Measurements from ENCODE around the gene ZNF396.

ZNF396 gene

DNA sequence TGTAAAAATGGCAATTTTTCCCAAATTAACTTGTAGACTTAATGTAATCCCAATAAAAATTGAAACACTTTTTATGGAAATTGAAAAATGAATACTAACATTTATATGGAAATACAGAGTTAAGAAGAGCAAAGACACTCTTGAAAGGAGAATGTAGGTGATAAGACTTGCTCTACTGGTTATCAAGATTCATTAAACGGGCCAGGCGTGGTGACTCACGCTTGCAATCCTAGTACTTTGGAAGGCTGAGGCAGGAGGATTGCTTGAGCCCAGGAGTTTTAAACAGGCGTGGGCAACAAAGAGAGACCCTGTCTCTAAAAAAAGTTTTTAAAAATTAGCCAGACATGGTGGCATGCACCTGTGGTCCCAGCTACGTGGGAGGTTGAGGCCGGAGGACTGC is 29.5 kb upstream of the ZNF396 start:
- no peak for ATAC-seq
- TF ChIP-seq BACH2 (CRISPR knock-in tag; IDR thresholded peaks at IDR 0.05; ENCODE audit: borderline replicate concordance): no peak
- no peak for TF ChIP-seq TOX (CRISPR knock-in tag; IDR thresholded peaks at IDR 0.05; ENCODE audit: borderline replicate concordance)
- TF ChIP-seq, protein P1, sequence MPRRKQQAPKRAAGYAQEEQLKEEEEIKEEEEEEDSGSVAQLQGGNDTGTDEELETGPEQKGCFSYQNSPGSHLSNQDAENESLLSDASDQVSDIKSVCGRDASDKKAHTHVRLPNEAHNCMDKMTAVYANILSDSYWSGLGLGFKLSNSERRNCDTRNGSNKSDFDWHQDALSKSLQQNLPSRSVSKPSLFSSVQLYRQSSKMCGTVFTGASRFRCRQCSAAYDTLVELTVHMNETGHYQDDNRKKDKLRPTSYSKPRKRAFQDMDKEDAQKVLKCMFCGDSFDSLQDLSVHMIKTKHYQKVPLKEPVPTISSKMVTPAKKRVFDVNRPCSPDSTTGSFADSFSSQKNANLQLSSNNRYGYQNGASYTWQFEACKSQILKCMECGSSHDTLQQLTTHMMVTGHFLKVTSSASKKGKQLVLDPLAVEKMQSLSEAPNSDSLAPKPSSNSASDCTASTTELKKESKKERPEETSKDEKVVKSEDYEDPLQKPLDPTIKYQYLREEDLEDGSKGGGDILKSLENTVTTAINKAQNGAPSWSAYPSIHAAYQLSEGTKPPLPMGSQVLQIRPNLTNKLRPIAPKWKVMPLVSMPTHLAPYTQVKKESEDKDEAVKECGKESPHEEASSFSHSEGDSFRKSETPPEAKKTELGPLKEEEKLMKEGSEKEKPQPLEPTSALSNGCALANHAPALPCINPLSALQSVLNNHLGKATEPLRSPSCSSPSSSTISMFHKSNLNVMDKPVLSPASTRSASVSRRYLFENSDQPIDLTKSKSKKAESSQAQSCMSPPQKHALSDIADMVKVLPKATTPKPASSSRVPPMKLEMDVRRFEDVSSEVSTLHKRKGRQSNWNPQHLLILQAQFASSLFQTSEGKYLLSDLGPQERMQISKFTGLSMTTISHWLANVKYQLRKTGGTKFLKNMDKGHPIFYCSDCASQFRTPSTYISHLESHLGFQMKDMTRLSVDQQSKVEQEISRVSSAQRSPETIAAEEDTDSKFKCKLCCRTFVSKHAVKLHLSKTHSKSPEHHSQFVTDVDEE (CRISPR knock-in tag; IDR thresholded peaks at IDR 0.05): no peak
- TF ChIP-seq ARNTL (CRISPR knock-in tag; IDR thresholded peaks at IDR 0.05; ENCODE audit: borderline replicate concordance, low read depth): no peak
- no peak for TF ChIP-seq GLIS3 (CRISPR knock-in tag; IDR thresholded peaks at IDR 0.05)

DNA sequence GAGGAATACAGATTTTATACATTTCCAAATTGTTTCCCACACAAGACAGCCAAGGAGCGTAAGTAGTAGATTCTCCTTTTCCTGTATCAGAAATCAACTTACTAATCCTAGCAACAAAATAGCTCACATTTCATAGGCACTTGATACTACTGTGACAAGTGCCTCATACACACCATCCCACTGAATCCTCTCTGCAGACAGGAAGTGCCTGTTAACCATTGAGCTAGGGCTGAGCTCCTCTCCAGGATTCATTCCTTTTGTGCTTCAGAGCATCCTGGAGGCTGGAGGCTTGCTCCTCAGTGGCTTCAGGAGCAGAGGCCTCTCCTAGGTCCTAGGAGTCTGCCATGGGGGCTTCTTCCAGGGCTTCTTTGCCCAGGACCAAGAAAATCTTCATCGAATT is 20.8 kb upstream of the ZNF396 start:
- no peak for TF ChIP-seq SNAI2 (CRISPR knock-in tag; IDR thresholded peaks at IDR 0.05)
- TF ChIP-seq ISL1 (CRISPR knock-in tag; IDR thresholded peaks at IDR 0.05): no peak
- TF ChIP-seq TOX (CRISPR knock-in tag; IDR thresholded peaks at IDR 0.05; ENCODE audit: borderline replicate concordance): no peak
- no peak for TF ChIP-seq RARB (CRISPR knock-in tag; IDR thresholded peaks at IDR 0.05)
- TF ChIP-seq, protein P2, sequence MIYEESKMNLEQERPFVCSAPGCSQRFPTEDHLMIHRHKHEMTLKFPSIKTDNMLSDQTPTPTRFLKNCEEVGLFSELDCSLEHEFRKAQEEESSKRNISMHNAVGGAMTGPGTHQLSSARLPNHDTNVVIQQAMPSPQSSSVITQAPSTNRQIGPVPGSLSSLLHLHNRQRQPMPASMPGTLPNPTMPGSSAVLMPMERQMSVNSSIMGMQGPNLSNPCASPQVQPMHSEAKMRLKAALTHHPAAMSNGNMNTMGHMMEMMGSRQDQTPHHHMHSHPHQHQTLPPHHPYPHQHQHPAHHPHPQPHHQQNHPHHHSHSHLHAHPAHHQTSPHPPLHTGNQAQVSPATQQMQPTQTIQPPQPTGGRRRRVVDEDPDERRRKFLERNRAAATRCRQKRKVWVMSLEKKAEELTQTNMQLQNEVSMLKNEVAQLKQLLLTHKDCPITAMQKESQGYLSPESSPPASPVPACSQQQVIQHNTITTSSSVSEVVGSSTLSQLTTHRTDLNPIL (CRISPR knock-in tag; IDR thresholded peaks at IDR 0.05; ENCODE audit: low read depth): no peak
- TF ChIP-seq PPARA (CRISPR knock-in tag; IDR thresholded peaks at IDR 0.05; ENCODE audit: borderline replicate concordance): no peak
- 0 out of 3 replicates have a peak, but pooled peaks have one; percentile 24 for ATAC-seq

DNA sequence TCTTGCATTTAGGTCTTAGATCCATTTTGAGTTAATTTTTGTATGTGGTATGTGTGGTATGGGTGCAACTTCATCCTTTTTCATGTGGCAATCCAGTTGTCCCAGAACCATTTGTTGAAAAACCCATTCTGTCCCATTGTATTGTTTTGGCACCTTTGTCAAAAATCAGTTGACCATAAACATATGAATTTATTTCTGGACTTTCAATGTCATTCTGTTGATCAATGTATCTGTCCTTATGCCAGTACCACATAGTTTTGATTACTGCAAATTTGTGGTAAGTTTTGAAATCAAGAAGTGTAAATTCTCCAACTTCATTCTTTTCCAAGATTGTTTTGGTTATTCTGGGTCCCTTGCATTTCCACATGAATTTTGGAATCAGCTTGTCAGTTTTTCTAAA is 16.6 kb upstream of the ZNF396 start:
- TF ChIP-seq, protein P3, sequence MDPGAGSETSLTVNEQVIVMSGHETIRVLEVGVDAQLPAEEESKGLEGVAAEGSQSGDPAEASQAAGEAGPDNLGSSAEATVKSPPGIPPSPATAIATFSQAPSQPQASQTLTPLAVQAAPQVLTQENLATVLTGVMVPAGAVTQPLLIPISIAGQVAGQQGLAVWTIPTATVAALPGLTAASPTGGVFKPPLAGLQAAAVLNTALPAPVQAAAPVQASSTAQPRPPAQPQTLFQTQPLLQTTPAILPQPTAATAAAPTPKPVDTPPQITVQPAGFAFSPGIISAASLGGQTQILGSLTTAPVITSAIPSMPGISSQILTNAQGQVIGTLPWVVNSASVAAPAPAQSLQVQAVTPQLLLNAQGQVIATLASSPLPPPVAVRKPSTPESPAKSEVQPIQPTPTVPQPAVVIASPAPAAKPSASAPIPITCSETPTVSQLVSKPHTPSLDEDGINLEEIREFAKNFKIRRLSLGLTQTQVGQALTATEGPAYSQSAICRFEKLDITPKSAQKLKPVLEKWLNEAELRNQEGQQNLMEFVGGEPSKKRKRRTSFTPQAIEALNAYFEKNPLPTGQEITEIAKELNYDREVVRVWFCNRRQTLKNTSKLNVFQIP (CRISPR knock-in tag; IDR thresholded peaks at IDR 0.05; ENCODE audit: borderline replicate concordance, low read depth): no peak
- TF ChIP-seq ESRRG (CRISPR knock-in tag; IDR thresholded peaks at IDR 0.05): no peak
- TF ChIP-seq TOX (CRISPR knock-in tag; IDR thresholded peaks at IDR 0.05; ENCODE audit: borderline replicate concordance): no peak
- no peak for TF ChIP-seq ZNF8 (CRISPR knock-in tag; IDR thresholded peaks at IDR 0.05)
- no peak for TF ChIP-seq PPARA (CRISPR knock-in tag; IDR thresholded peaks at IDR 0.05; ENCODE audit: borderline replicate concordance)
- TF ChIP-seq RARB (CRISPR knock-in tag; IDR thresholded peaks at IDR 0.05): no peak
- TF ChIP-seq ISL1 (CRISPR knock-in tag; IDR thresholded peaks at IDR 0.05): no peak
- TF ChIP-seq GLIS3 (CRISPR knock-in tag; IDR thresholded peaks at IDR 0.05): no peak
- TF ChIP-seq OSR1 (CRISPR knock-in tag; IDR thresholded peaks at IDR 0.05): no peak
- ATAC-seq: no peak

DNA sequence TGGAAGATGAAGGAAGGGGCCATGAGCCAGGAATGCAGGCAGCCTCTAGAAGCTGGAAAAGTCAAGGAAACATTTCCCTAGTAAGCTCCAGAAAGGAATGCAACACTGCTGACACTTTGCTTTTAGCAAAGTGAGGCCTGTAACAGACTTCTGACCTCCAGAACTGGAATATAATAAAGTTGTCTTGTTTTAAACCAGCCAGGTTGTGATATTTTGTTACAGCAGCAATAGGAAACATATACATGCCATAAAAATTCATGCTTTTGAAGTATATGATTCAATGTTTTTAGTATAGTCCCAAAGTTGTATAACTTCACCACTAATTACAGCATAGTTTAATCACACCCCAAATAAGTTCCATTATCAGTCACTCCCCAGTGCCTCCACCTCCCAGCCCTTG is 15.2 kb upstream of the ZNF396 start:
- ATAC-seq: no peak
- no peak for TF ChIP-seq RARB (CRISPR knock-in tag; IDR thresholded peaks at IDR 0.05)
- TF ChIP-seq, protein P1 (CRISPR knock-in tag; IDR thresholded peaks at IDR 0.05): no peak
- TF ChIP-seq, protein P3 (CRISPR knock-in tag; IDR thresholded peaks at IDR 0.05; ENCODE audit: borderline replicate concordance, low read depth): no peak
- TF ChIP-seq ZNF70 (CRISPR knock-in tag; IDR thresholded peaks at IDR 0.05): no peak
- no peak for TF ChIP-seq ZNF565 (CRISPR knock-in tag; conservative IDR thresholded peaks at IDR 0.05; ENCODE audit: low read depth)
- no peak for TF ChIP-seq OSR1 (CRISPR knock-in tag; IDR thresholded peaks at IDR 0.05)
- no peak for TF ChIP-seq ZFP3 (CRISPR knock-in tag; IDR thresholded peaks at IDR 0.05)
- no peak for TF ChIP-seq CSDC2 (CRISPR knock-in tag; IDR thresholded peaks at IDR 0.05)
- no peak for TF ChIP-seq BACH2 (CRISPR knock-in tag; IDR thresholded peaks at IDR 0.05; ENCODE audit: borderline replicate concordance)
- no peak for TF ChIP-seq PPARA (CRISPR knock-in tag; IDR thresholded peaks at IDR 0.05; ENCODE audit: borderline replicate concordance)
- no peak for TF ChIP-seq ISL1 (CRISPR knock-in tag; IDR thresholded peaks at IDR 0.05)
- no peak for TF ChIP-seq ARNTL (CRISPR knock-in tag; IDR thresholded peaks at IDR 0.05; ENCODE audit: borderline replicate concordance, low read depth)
- no peak for TF ChIP-seq ZFP30 (CRISPR knock-in tag; IDR thresholded peaks at IDR 0.05)
- no peak for TF ChIP-seq ESRRG (CRISPR knock-in tag; IDR thresholded peaks at IDR 0.05)
- TF ChIP-seq, protein P4, sequence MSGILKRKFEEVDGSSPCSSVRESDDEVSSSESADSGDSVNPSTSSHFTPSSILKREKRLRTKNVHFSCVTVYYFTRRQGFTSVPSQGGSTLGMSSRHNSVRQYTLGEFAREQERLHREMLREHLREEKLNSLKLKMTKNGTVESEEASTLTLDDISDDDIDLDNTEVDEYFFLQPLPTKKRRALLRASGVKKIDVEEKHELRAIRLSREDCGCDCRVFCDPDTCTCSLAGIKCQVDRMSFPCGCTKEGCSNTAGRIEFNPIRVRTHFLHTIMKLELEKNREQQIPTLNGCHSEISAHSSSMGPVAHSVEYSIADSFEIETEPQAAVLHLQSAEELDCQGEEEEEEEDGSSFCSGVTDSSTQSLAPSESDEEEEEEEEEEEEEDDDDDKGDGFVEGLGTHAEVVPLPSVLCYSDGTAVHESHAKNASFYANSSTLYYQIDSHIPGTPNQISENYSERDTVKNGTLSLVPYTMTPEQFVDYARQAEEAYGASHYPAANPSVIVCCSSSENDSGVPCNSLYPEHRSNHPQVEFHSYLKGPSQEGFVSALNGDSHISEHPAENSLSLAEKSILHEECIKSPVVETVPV (CRISPR knock-in tag; IDR thresholded peaks at IDR 0.05): no peak
- TF ChIP-seq TOX (CRISPR knock-in tag; IDR thresholded peaks at IDR 0.05; ENCODE audit: borderline replicate concordance): no peak
- TF ChIP-seq, protein P5, sequence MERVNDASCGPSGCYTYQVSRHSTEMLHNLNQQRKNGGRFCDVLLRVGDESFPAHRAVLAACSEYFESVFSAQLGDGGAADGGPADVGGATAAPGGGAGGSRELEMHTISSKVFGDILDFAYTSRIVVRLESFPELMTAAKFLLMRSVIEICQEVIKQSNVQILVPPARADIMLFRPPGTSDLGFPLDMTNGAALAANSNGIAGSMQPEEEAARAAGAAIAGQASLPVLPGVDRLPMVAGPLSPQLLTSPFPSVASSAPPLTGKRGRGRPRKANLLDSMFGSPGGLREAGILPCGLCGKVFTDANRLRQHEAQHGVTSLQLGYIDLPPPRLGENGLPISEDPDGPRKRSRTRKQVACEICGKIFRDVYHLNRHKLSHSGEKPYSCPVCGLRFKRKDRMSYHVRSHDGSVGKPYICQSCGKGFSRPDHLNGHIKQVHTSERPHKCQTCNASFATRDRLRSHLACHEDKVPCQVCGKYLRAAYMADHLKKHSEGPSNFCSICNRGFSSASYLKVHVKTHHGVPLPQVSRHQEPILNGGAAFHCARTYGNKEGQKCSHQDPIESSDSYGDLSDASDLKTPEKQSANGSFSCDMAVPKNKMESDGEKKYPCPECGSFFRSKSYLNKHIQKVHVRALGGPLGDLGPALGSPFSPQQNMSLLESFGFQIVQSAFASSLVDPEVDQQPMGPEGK (CRISPR knock-in tag; IDR thresholded peaks at IDR 0.05; ENCODE audit: borderline replicate concordance): no peak
- TF ChIP-seq ZNF8 (CRISPR knock-in tag; IDR thresholded peaks at IDR 0.05): no peak

Data from SK-N-SH treated with all-trans-retinoic acid at 6 μM for 48 hours (cell line).